Fibroblast of lung (primary cell): ENCODE measurements around the gene PRPSAP2. TPM values are rescaled to one million over a fixed set of nuclear protein-coding genes. Genes with fewer than 3 reads are reported as not detected.
"Not testable (repeated sequence)": the region's sequence is repeated elsewhere in the genome, so short reads cannot be mapped to it uniquely, and the experiment has no call there.

Experiments
- DNase-seq, 2 donors: peaks; one replicate each; pipeline versions ENCODE4 v3.0.0 to v3.0.0-alpha.2; 2010; ENCODE audit warnings: low read depth in 2 of 2
- H2AFZ ChIP-seq: 2 replicates; pipeline ENCODE4 v1.5.1; 2012; ENCODE audit warnings: low read length, control low read depth, inconsistent platforms
- H3K27ac ChIP-seq: 2 replicates; pipeline ENCODE4 v1.5.1; 2011; ENCODE audit warnings: low read length, control low read depth; ENCODE audit not compliant: insufficient read depth
- H3K27me3 ChIP-seq: 2 replicates; pipeline ENCODE4 v1.5.1; 2011; ENCODE audit warnings: mild to moderate bottlenecking, low read length; ENCODE audit not compliant: control insufficient read depth, insufficient read depth
- H3K36me3 ChIP-seq: 2 replicates; pipeline ENCODE4 v1.5.1; 2011; ENCODE audit warnings: low read length; ENCODE audit not compliant: control insufficient read depth, insufficient read depth
- H3K4me1 ChIP-seq: 2 replicates; pipeline ENCODE4 v1.5.1; 2011; ENCODE audit warnings: low read length; ENCODE audit not compliant: control insufficient read depth, insufficient read depth; ENCODE audit errors: extremely low read depth
- H3K4me2 ChIP-seq: 2 replicates; pipeline ENCODE4 v1.5.1; 2011; ENCODE audit warnings: low read length, control low read depth; ENCODE audit not compliant: insufficient read depth; ENCODE audit errors: extremely low read depth
- H3K4me3 ChIP-seq, 4 experiments: fragments of 200-600 bp in 1 of 4; sonication (generic) in 1 of 4; replicated peaks in 1 of 4; 2 replicates each; pipeline ENCODE4 v1.5.1; 2011 to 2016; ENCODE audit warnings: low read length in 4 of 4, low read depth in 3 of 4, mild to moderate bottlenecking in 3 of 4, control low read depth in 2 of 4, inconsistent platforms in 1 of 4, mixed read lengths in 1 of 4; ENCODE audit not compliant: insufficient read depth in 1 of 4; ENCODE audit errors: control extremely low read depth in 1 of 4
- H3K79me2 ChIP-seq: 2 replicates; pipeline ENCODE4 v1.5.1; 2012; ENCODE audit warnings: mild to moderate bottlenecking, low read length, inconsistent platforms; ENCODE audit not compliant: control insufficient read depth, insufficient read depth
- H3K9ac ChIP-seq: 2 replicates; pipeline ENCODE4 v1.5.1; 2011; ENCODE audit warnings: mild to moderate bottlenecking, low read length, control low read depth; ENCODE audit not compliant: insufficient read depth
- H3K9me3 ChIP-seq: 2 replicates; pipeline ENCODE4 v1.5.1; 2012; ENCODE audit warnings: low read depth, low read length; ENCODE audit not compliant: control insufficient read depth, insufficient read depth
- H4K20me1 ChIP-seq: 2 replicates; pipeline ENCODE4 v1.5.1; 2011; ENCODE audit warnings: low read length; ENCODE audit not compliant: control insufficient read depth, insufficient read depth; ENCODE audit errors: extremely low read depth
- EZH2 ChIP-seq: IDR thresholded peaks from 2 replicates; pipeline ENCODE4 v1.5.1; 2012; ENCODE audit warnings: low read length, control low read depth, mild to moderate bottlenecking; ENCODE audit errors: missing control alignments
- polyA minus RNA-seq: library from RNA; depleted of rRNA, polyadenylated mRNA; stranded (reverse); fragments of >200 nt; gene quantifications from 2 replicates; pipeline ENCODE4 v1.2.3, GENCODE V29; 2011; ENCODE audit warnings: low replicate concordance
- polyA plus RNA-seq, 2 donors: library from polyadenylated mRNA; depleted of rRNA in 1 of 2; stranded (reverse) in 1 of 2; unstranded in 1 of 2; fragments of >200 nt; gene quantifications; 2 replicates each; pipeline ENCODE4 v1.2.1, GENCODE V29; 2011 to 2012; ENCODE audit warnings: missing spikeins in 1 of 2
- total RNA-seq: library from RNA; depleted of rRNA; stranded (reverse); fragments of >200 nt; gene quantifications from 2 replicates; pipeline ENCODE4 v1.2.1, GENCODE V29; 2014
- TF ChIP-seq, protein P1 (sequence below), 2 donors: IDR thresholded peaks in 1 of 2; conservative IDR thresholded peaks in 1 of 2; 1 replicate in 1 of 2; 2 replicates in 1 of 2; pipeline ENCODE4 v1.5.1; 2011 to 2012; ENCODE audit warnings: low read length in 2 of 2, control low read depth in 1 of 2, inconsistent platforms in 1 of 2, low read depth in 1 of 2, mild to moderate bottlenecking in 1 of 2

Gene PRPSAP2, protein sequence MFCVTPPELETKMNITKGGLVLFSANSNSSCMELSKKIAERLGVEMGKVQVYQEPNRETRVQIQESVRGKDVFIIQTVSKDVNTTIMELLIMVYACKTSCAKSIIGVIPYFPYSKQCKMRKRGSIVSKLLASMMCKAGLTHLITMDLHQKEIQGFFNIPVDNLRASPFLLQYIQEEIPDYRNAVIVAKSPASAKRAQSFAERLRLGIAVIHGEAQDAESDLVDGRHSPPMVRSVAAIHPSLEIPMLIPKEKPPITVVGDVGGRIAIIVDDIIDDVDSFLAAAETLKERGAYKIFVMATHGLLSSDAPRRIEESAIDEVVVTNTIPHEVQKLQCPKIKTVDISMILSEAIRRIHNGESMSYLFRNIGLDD
- 37.8 and 47.4 TPM in 2 replicates for total RNA-seq
- polyA plus RNA-seq, result 23.1 and 24.0 TPM in 2 replicates
- polyA plus RNA-seq (2012), result 16.7 and 19.8 TPM in 2 replicates
- 6.0 and 10.2 TPM in 2 replicates for polyA minus RNA-seq

DNA sequence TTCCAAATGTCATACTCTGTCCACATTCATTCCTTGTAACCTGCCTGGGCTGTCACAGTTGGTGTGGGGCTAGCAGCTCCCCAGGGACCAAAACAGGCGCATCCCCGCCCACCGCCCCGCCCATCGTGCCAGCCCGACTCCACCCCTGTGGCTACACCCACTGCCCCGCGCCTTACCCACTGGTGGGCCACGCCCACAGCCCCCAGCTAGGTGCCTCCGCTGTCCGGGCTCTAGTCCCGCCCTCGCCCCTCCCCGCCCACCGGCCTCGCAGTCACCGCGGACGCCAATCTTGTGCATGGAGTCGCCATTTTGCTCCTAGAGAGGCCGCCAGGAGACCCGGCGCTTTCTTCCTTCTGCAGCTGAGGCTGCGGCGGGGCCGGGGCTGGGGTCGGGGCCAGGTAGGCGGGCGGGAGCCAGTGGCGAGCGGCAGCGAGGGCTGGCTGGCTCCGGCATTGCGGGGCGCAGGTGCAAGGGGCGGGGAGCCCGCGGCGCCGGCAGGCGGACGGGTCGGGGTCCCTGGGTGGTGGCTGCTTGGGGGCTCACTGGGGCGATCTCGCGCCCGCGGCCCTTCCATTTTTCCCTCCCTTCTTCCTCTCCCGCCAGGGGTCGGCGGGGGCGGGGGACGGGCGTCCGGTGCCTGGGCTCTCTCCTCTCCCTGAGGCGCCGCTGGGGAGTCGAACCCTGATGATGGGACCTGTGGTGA is at the start of gene PRPSAP2:
TSS of gene PRPSAP2 (plus strand) at position 268 of the 703 bp plus-strand sequence. CDS start 7,703 bp downstream, outside the sequence.
- Histone ChIP-seq H3K9me3 (no peaks in the 10 kb centered on the region), H3K4me1 (peaks cover 2% of the 10 kb centered on the region), H3K27me3 (no peaks in the 10 kb centered on the region), H2AFZ (peak within 1 kb of the TSS; percentile 53), H3K27ac (peak within 1 kb of the TSS; percentile 64), H3K36me3 (no peaks in the 10 kb centered on the region), H3K9ac (peak within 1 kb of the TSS; percentile 74), H3K79me2 (peaks cover 11% of the 10 kb centered on the region), H4K20me1 (no peaks in the 10 kb centered on the region), H3K4me2 (peak within 1 kb of the TSS; percentile 79), H3K4me3 (peak within 1 kb of the TSS; percentile 62 to 82 (median 70))
- peak; percentile 89 to 90 for DNase-seq
- no peak for TF ChIP-seq EZH2
- TF ChIP-seq, protein P1, sequence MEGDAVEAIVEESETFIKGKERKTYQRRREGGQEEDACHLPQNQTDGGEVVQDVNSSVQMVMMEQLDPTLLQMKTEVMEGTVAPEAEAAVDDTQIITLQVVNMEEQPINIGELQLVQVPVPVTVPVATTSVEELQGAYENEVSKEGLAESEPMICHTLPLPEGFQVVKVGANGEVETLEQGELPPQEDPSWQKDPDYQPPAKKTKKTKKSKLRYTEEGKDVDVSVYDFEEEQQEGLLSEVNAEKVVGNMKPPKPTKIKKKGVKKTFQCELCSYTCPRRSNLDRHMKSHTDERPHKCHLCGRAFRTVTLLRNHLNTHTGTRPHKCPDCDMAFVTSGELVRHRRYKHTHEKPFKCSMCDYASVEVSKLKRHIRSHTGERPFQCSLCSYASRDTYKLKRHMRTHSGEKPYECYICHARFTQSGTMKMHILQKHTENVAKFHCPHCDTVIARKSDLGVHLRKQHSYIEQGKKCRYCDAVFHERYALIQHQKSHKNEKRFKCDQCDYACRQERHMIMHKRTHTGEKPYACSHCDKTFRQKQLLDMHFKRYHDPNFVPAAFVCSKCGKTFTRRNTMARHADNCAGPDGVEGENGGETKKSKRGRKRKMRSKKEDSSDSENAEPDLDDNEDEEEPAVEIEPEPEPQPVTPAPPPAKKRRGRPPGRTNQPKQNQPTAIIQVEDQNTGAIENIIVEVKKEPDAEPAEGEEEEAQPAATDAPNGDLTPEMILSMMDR (conservative IDR thresholded peaks at IDR 0.05 in 1 of 2, IDR thresholded peaks at IDR 0.05 in 1 of 2; ENCODE audit: low read depth in 1 of 2, low read length in 2 of 2), result no peak

- not testable (repeated sequence) for H3K27me3 ChIP-seq
Observed at GRCh38 chr17:18815924-18816323, 42.0 kb upstream of the PRPSAP2 start.

GRCh38 chr17:18816489-18817371 is 41.2 kb upstream of the PRPSAP2 start:
- not testable (repeated sequence) for H3K4me1 ChIP-seq, H3K4me3 ChIP-seq, H3K79me2 ChIP-seq, H3K27me3 ChIP-seq, H3K9me3 ChIP-seq, H3K9ac ChIP-seq, H3K36me3 ChIP-seq, H3K4me2 ChIP-seq, H4K20me1 ChIP-seq, H2AFZ ChIP-seq, H3K27ac ChIP-seq
- TF ChIP-seq, protein P1 (conservative IDR thresholded peaks at IDR 0.05 in 1 of 2, IDR thresholded peaks at IDR 0.05 in 1 of 2; ENCODE audit: low read depth in 1 of 2, low read length in 2 of 2), result peak; percentile 45 to 53
- DNase-seq, result peak; percentile 71 to 87

More at GRCh38 chr17:18815924-18816323, 42.0 kb upstream of the PRPSAP2 start:
- H2AFZ ChIP-seq, H3K4me1 ChIP-seq, H4K20me1 ChIP-seq, H3K27ac ChIP-seq, H3K9ac ChIP-seq, H3K4me2 ChIP-seq, H3K36me3 ChIP-seq, H3K9me3 ChIP-seq, DNase-seq, H3K79me2 ChIP-seq, H3K4me3 ChIP-seq: not testable (repeated sequence)

GRCh38 chr17:18821430-18821829 is 36.5 kb upstream of the PRPSAP2 start:
- H2AFZ ChIP-seq, H3K9me3 ChIP-seq, H3K9ac ChIP-seq, H3K4me1 ChIP-seq, H3K27ac ChIP-seq, H3K79me2 ChIP-seq, H4K20me1 ChIP-seq, H3K4me3 ChIP-seq, DNase-seq, H3K27me3 ChIP-seq, H3K4me2 ChIP-seq, H3K36me3 ChIP-seq: not testable (repeated sequence)
